Smooth muscle cell (in vitro differentiated cells): Measurements from ENCODE around the gene PLB1. TPM values are rescaled to one million over a fixed set of nuclear protein-coding genes. Genes with fewer than 3 reads are reported as not detected.
A peak's percentile ranks its signal among the peaks of the same experiment; 100 is the strongest.

Experiments used
- DNase-seq: peaks from one replicate; lab custom pipeline; 2025; ENCODE audit not compliant: unreplicated experiment; lab: John Stamatoyannopoulos, UW
- H2AFZ ChIP-seq: fragments of 200-600 bp; sonication (generic); 2 replicates; pipeline ENCODE4 v1.6.0; 2016; ENCODE audit warnings: antibody characterized with exemption, low read depth, mild to moderate bottlenecking
- H3F3A ChIP-seq: fragments of 200-600 bp; sonication (generic); 2 replicates; pipeline ENCODE4 v1.6.0; 2017; ENCODE audit warnings: antibody characterized with exemption, low read depth
- H3K27ac ChIP-seq: fragments of 200-600 bp; sonication (generic); 2 replicates; pipeline ENCODE4 v1.5.1; 2016; ENCODE audit warnings: low read depth, mild to moderate bottlenecking
- H3K27me3 ChIP-seq: fragments of 200-600 bp; sonication (generic); 2 replicates; pipeline ENCODE4 v1.6.1; 2016; ENCODE audit warnings: low read depth, mild to moderate bottlenecking
- H3K36me3 ChIP-seq: fragments of 200-600 bp; sonication (generic); 2 replicates; pipeline ENCODE4 v1.5.1; 2016; ENCODE audit warnings: low read depth
- H3K4me1 ChIP-seq: fragments of 200-600 bp; sonication (generic); 2 replicates; pipeline ENCODE4 v1.5.1; 2016; ENCODE audit warnings: low read depth
- H3K4me2 ChIP-seq: fragments of 200-600 bp; sonication (generic); 2 replicates; pipeline ENCODE4 v1.6.0; 2016; ENCODE audit warnings: mild to moderate bottlenecking
- H3K4me3 ChIP-seq: fragments of 200-600 bp; sonication (generic); 2 replicates; pipeline ENCODE4 v1.5.1; 2016; ENCODE audit warnings: mild to moderate bottlenecking
- H3K79me2 ChIP-seq: fragments of 200-600 bp; sonication (generic); 2 replicates; pipeline ENCODE4 v1.6.0; 2016; ENCODE audit warnings: low read depth, mild to moderate bottlenecking
- H3K9ac ChIP-seq: fragments of 200-600 bp; sonication (generic); 2 replicates; pipeline ENCODE4 v1.6.0; 2016; ENCODE audit warnings: low read depth
- H3K9me3 ChIP-seq: fragments of 200-600 bp; sonication (generic); replicated peaks from 2 replicates; pipeline ENCODE4 v1.5.1; 2016; ENCODE audit warnings: low read depth
- H4K20me1 ChIP-seq: fragments of 200-600 bp; sonication (generic); 2 replicates; pipeline ENCODE4 v1.6.0; 2016; ENCODE audit warnings: low read depth
- WGBS: methylation state at CpG from one replicate; pipeline ENCODE4 v1.1.7; 2016; ENCODE audit warnings: low lambda C conversion rate; 5-methylcytosine and 5-hydroxymethylcytosine counted together
- polyA plus RNA-seq: library from polyadenylated mRNA; unstranded; fragments of >200 nt; fragmentation: Nextera tagmentation; extraction: Ambion mirVana; gene quantifications from 2 replicates; pipeline ENCODE4 v1.2.1, GENCODE V29; 2016
- total RNA-seq: library from RNA; depleted of rRNA; stranded (reverse); fragments of >200 nt; gene quantifications from 2 replicates; pipeline ENCODE4 v1.2.3, GENCODE V29; 2014
- TF ChIP-seq, protein P1 (sequence below): fragments of 200-600 bp; sonication (generic); IDR thresholded peaks from 2 replicates; pipeline ENCODE4 v1.5.1; 2017; ENCODE audit warnings: borderline replicate concordance, mild to moderate bottlenecking, antibody characterized with exemption; ENCODE audit not compliant: insufficient read depth, poor library complexity, severe bottlenecking

The PLB1 gene
- total and polyA plus RNA-seq, 2 experiments from 2014 or later, result 0.75 to 8.7 TPM

DNA sequence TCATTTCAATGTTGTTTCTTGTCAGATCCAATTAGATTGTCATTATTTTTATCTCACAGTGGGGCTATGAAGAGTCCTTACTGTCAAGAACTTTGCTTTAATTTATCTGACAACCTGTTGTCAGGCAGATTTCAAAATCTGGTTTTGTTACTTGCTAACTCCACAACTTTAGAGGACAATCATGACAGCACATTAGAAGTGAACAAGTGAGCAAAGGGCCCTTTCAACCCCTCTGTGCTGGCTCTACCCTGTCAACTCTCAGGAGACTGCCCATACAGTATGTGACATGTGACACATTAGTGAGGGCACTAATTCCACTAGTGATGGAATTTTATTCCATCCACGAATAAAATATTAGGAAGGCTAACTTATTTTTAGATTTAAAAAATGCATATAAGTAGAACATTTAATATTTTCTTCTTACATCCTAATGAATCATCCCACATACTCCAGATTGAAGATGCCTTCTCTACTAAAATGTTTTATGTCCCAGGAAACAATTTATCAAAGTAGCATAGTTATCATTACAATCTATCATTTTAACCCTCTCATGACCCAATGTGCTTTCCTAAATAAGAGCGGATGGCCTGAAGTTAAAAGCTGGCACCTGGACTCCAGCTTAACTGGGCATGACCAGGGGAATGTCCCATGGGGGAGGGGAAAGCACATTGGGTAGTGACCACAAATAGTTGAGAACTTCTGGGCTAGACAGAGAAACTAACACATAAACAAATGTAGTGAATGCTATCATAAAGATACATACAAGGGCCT lies 158.2 kb downstream of the PLB1 start:
- no peak for DNase-seq
- peaks cover 2% of the 10 kb centered on the region for H3K4me1 ChIP-seq
- H4K20me1 ChIP-seq, result no peaks in the 10 kb centered on the region

DNA sequence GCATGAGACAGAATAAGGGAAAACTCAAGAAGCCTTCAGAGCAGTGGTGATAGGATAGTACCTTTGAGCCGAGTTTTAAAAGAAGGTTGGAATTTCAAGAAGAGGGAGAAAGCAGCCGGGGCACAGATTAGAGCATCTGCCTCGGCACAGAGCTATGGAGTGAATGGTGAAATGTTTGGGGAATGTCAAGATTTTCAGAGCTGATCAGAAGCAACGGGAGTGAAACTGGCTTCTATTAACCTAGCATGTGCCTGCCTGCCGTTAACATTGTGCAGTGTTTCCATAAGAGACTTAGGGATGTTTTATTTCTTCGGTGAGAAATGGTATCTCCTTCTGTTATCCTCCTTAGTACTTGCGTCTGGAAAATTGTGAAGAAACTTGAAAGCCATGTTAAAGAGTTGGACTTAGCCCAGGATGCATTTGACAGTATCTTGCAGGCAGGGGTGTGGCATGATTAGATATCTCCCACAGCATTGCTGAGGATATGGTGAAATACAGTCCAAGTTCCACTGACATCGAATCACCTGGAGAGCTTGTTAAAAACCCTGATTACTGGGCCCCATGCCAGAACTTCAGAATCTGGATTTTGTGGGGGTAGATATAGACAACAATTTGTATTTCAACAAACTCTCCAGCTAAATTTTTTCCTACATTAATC lies 158.9 kb downstream of the PLB1 start:
- Histone ChIP-seq H3K27ac (no peak overlapping the region), H3K9ac (no peak overlapping the region), H3K27me3 (no peaks in the 10 kb centered on the region), H3K36me3 (no peaks in the 10 kb centered on the region), H3F3A (no peaks in the 10 kb centered on the region), H3K9me3 (no peaks in the 10 kb centered on the region), H3K79me2 (no peaks in the 10 kb centered on the region), H2AFZ (peak overlapping the region; percentile 38), H4K20me1 (no peaks in the 10 kb centered on the region), H3K4me3 (no peak overlapping the region), H3K4me1 (no peaks in the 10 kb centered on the region), H3K4me2 (peak overlapping the region; percentile 1)
- TF ChIP-seq, protein P1, sequence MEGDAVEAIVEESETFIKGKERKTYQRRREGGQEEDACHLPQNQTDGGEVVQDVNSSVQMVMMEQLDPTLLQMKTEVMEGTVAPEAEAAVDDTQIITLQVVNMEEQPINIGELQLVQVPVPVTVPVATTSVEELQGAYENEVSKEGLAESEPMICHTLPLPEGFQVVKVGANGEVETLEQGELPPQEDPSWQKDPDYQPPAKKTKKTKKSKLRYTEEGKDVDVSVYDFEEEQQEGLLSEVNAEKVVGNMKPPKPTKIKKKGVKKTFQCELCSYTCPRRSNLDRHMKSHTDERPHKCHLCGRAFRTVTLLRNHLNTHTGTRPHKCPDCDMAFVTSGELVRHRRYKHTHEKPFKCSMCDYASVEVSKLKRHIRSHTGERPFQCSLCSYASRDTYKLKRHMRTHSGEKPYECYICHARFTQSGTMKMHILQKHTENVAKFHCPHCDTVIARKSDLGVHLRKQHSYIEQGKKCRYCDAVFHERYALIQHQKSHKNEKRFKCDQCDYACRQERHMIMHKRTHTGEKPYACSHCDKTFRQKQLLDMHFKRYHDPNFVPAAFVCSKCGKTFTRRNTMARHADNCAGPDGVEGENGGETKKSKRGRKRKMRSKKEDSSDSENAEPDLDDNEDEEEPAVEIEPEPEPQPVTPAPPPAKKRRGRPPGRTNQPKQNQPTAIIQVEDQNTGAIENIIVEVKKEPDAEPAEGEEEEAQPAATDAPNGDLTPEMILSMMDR, result no peak
- WGBS, result 25% methylated on average over 8 of the region's 8 CpGs
- DNase-seq, result no peak

More for the DNA sequence above, 158.2 kb downstream of the PLB1 start:
- no peaks in the 10 kb centered on the region for H3K36me3 ChIP-seq
- H3K79me2 ChIP-seq, result no peaks in the 10 kb centered on the region
- no peaks in the 10 kb centered on the region for H3K27me3 ChIP-seq
- TF ChIP-seq, protein P1, result no peak
- no peaks in the 10 kb centered on the region for H3K9me3 ChIP-seq
- WGBS, result 91% methylated on average over 2 of the region's 2 CpGs
- no peak overlapping the region for H3K9ac ChIP-seq
- no peaks in the 10 kb centered on the region for H3F3A ChIP-seq
- no peak overlapping the region for H3K4me2 ChIP-seq
- no peak overlapping the region for H3K27ac ChIP-seq
- no peak overlapping the region for H3K4me3 ChIP-seq
- H2AFZ ChIP-seq, result peak overlapping the region; percentile 38

DNA sequence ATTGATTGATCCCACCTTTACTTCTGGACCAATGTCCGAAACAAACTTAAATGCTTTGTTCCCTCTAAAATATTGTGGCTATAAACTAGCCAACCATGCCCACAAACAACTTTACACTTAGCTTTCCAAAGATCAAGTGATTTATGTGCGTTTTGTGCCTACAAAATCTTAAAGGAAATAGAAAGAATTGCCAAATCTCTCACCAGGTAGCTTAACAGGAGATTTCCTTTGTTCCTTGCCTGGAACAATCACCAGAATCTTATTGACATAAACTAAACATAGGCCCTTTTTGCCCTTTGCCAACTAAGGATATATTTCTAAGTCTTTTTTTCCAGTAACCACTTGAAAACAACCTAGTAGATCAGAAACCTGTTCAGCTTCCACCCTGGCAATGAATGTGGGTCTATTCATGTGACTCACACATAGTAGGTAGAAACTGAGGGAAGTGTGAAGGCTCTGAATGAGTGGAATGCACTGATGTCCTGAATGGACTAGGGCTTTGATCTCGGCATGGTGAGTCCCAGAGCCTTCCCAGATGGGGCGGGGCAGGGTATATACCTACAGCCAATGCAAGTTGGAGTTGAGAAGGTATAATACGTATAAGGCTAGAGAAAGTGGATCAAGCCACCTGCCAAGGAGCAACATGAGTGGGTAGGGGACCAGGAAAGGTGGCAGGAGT lies 161.2 kb downstream of the PLB1 start:
- no peaks in the 10 kb centered on the region for H3K27me3 ChIP-seq
- H3K27ac ChIP-seq, result peak overlapping the region; percentile 29
- WGBS, result 83% methylated on average over 5 of the region's 5 CpGs

More for the DNA sequence above, 161.2 kb downstream of the PLB1 start:
- no peak overlapping the region for H3K4me2 ChIP-seq
- no peaks in the 10 kb centered on the region for H3F3A ChIP-seq
- no peaks in the 10 kb centered on the region for H4K20me1 ChIP-seq
- no peak for DNase-seq
- H3K9me3 ChIP-seq, result no peaks in the 10 kb centered on the region
- H2AFZ ChIP-seq, result no peak overlapping the region
- no peaks in the 10 kb centered on the region for H3K4me1 ChIP-seq
- TF ChIP-seq, protein P1, result no peak
- H3K4me3 ChIP-seq, result no peak overlapping the region
- no peaks in the 10 kb centered on the region for H3K79me2 ChIP-seq
- no peaks in the 10 kb centered on the region for H3K36me3 ChIP-seq
- H3K9ac ChIP-seq, result no peak overlapping the region
